Measurements from ENCODE around the gene CPB1.

CPB1 gene

GRCh38 chr3:148839805-148840204 lies 12.2 kb downstream of the CPB1 start:
- DNase-seq = no peak
- Histone ChIP-seq H3K4me3 (ENCODE audit: low read depth, low read length) (no peak overlapping the region), H3K27ac (no peak overlapping the region), H3K36me3 (replicated peaks) (no peaks in the 10 kb centered on the region), H3K27me3 (replicated peaks) (no peaks in the 10 kb centered on the region)
- TF ChIP-seq CTCF (IDR thresholded peaks at IDR 0.05; ENCODE audit: low read depth, low read length, missing control alignments) = no peak
- in situ Hi-C loops (cut with HindIII; ENCODE audit: low pct_ligation_motif_present, low sequenced_read_pairs) = no loop called here

GRCh38 chr3:148840451-148840850 lies 12.8 kb downstream of the CPB1 start:
- in situ Hi-C loops (cut with HindIII; ENCODE audit: low pct_ligation_motif_present, low sequenced_read_pairs) = no loop called here
- no peak for DNase-seq
- no peaks in the 10 kb centered on the region for H3K36me3 ChIP-seq (replicated peaks)

GRCh38 chr3:148845756-148846395 lies 18.3 kb downstream of the CPB1 start:
- in situ Hi-C loops (cut with HindIII; ENCODE audit: low pct_ligation_motif_present, low sequenced_read_pairs) = no loop called here
- Histone ChIP-seq H3K36me3 (replicated peaks) (no peaks in the 10 kb centered on the region), H3K4me3 (ENCODE audit: low read depth, low read length) (no peak overlapping the region), H3K27ac (no peak overlapping the region), H3K27me3 (replicated peaks) (no peaks in the 10 kb centered on the region)
- no peak for TF ChIP-seq CTCF (IDR thresholded peaks at IDR 0.05; ENCODE audit: low read depth, low read length, missing control alignments)
- DNase-seq = no peak

More at GRCh38 chr3:148840451-148840850, 12.8 kb downstream of the CPB1 start:
- Histone ChIP-seq H3K27me3 (replicated peaks) (no peaks in the 10 kb centered on the region), H3K27ac (no peak overlapping the region), H3K4me3 (ENCODE audit: low read depth, low read length) (no peak overlapping the region)
- no peak for TF ChIP-seq CTCF (IDR thresholded peaks at IDR 0.05; ENCODE audit: low read depth, low read length, missing control alignments)

- no peak for TF ChIP-seq CTCF (IDR thresholded peaks at IDR 0.05; ENCODE audit: low read depth, low read length, missing control alignments)
- no peaks in the 10 kb centered on the region for H3K27me3 ChIP-seq (replicated peaks)
- no peak overlapping the region for H3K4me3 ChIP-seq (ENCODE audit: low read depth, low read length)
- in situ Hi-C loops (cut with HindIII; ENCODE audit: low pct_ligation_motif_present, low sequenced_read_pairs) = no loop called here
- no peak overlapping the region for H3K27ac ChIP-seq
- DNase-seq = no peak
- H3K36me3 ChIP-seq (replicated peaks) = no peaks in the 10 kb centered on the region
Measured at GRCh38 chr3:148847351-148847750, 19.7 kb downstream of the CPB1 start.

GRCh38 chr3:148848410-148848809 lies 20.8 kb downstream of the CPB1 start:
- no peak for TF ChIP-seq CTCF (IDR thresholded peaks at IDR 0.05; ENCODE audit: low read depth, low read length, missing control alignments)
- Histone ChIP-seq H3K4me3 (ENCODE audit: low read depth, low read length) (no peak overlapping the region), H3K27ac (no peak overlapping the region), H3K27me3 (replicated peaks) (no peaks in the 10 kb centered on the region), H3K36me3 (replicated peaks) (no peaks in the 10 kb centered on the region)
- in situ Hi-C loops (cut with HindIII; ENCODE audit: low pct_ligation_motif_present, low sequenced_read_pairs) = no loop called here
- no peak for DNase-seq

Data from brain microvascular endothelial cell (primary cell).